Neural crest cell (in vitro differentiated cells): ENCODE results near the gene NUMB. TPM values are rescaled to one million over a fixed set of nuclear protein-coding genes. Genes with fewer than 3 reads are reported as not detected.
A peak's percentile ranks its signal among the peaks of the same experiment; 100 is the strongest.

Source experiments
- DNase-seq: peaks from one replicate; pipeline ENCODE4 v3.0.0; 2021; ENCODE audit warnings: low read depth, mixed read lengths, low spot score
- H3K27ac Mint-ChIP-seq: one replicate; pipeline ENCODE4 v1.8.0; 2021; ENCODE audit warnings: mild to moderate bottlenecking, mixed read lengths; ENCODE audit not compliant: unreplicated experiment
- H3K27me3 Mint-ChIP-seq: 2 replicates; pipeline ENCODE4 v1.8.0; 2021; ENCODE audit warnings: low read depth, mild to moderate bottlenecking, mixed read lengths
- H3K36me3 Mint-ChIP-seq: 2 replicates; pipeline ENCODE4 v1.8.0; 2021; ENCODE audit warnings: low read depth, mild to moderate bottlenecking, mixed read lengths
- H3K4me1 Mint-ChIP-seq: 2 replicates; pipeline ENCODE4 v1.8.0; 2021; ENCODE audit warnings: mixed read lengths
- H3K4me3 Mint-ChIP-seq: one replicate; pipeline ENCODE4 v1.8.0; 2021; ENCODE audit warnings: mild to moderate bottlenecking, mixed read lengths
- H3K9me3 Mint-ChIP-seq: 2 replicates; pipeline ENCODE4 v1.8.0; 2021; ENCODE audit warnings: mixed read lengths
- CTCF ChIP-seq: fragments of 200-600 bp; sonication (generic); conservative IDR thresholded peaks from 2 replicates; pipeline ENCODE4 v1.5.0; 2021; ENCODE audit warnings: antibody characterized with exemption, mild to moderate bottlenecking
- total RNA-seq: library from RNA; stranded (reverse); gene quantifications from 2 replicates; pipeline ENCODE4 v1.2.1, GENCODE V29; 2021

The NUMB gene
- total RNA-seq, 1 donor from 2014 or later: 40.7 TPM

DNA sequence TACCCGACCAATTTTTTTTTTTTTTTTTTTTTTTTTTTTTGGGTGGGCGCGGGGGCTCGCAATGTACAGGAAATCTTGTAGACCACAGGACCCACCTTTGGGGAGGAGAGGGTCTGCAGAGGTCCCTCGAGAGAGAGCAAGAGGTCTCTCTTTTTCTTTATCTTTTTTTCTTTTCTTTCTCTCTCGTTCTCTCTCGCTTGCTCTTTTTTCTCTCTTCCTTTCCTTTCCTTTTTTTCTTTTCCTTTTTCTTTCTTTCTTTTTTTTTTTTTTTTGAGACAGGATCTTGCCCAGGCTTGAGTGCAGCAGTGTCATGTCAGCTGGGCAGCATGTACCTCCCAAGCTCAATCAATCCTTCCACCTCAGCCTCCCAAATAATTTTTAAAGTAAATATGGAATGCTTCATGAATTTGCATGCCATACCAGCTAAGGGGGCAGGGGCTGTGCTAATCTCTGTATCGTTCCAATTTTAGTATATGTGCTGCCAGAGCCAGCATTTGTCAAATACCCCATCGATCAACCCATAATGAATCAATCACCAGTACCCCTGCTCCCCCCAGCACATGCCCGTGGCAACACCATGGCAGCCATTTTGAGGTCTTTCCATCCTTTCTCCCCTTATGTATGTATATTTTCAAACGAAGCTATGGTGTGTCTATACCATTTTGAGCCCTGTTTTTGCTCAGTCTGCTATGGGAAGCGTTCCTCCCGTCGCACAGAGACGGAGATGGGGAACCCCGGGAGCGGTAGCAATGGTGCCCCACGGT, 211.8 kb downstream of the NUMB start:
- peak overlapping the region; percentile 78 for H3K27ac Mint-ChIP-seq
- peaks cover 18% of the 10 kb centered on the region for H3K27me3 Mint-ChIP-seq
- no peak overlapping the region for H3K4me3 Mint-ChIP-seq
- peaks cover 4% of the 10 kb centered on the region for H3K4me1 Mint-ChIP-seq
- H3K36me3 Mint-ChIP-seq: no peaks in the 10 kb centered on the region
- no peak for TF ChIP-seq CTCF
- no peak for DNase-seq
- H3K9me3 Mint-ChIP-seq: no peaks in the 10 kb centered on the region

DNA sequence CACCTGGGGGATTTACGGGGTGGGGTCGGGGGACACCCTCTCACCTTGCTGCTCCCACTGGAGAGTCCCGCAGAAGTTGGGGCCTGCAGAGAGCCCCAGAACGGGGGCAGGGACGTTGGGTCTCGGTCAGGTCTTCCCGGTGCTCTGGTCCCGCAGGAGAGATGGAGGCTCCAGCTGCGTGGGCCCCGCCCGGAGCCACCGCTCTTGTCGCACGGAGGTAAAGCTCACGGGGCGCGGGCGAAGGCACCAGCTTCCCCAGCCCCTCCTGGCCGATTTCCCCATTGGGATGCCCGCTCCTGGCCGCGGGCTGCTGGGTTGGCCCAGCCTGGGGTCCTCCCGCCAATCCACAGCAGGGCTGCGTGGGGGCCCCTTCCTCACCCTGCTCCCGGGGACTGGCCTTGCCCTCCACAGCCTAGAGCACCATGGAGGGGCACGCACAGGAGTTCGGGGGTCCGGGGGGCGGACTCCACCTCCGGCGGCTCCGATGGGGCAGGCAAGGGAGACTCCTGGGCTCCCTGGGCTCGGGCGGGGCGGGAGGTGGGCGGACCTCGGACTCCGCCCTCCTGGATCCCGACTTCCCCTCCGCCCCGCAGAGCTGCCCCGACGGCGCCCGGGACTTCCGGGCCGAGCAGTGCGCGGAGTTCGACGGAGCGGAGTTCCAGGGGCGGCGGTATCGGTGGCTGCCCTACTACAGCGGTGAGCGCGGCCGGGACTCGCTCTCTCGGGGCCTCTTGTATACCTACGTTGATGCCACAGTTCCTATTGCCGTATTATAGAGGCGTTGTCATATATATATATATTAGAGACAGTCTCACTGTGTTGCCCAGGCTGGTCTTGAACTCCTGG, 212.6 kb downstream of the NUMB start:
- DNase-seq: no peak
- H3K36me3 Mint-ChIP-seq: no peaks in the 10 kb centered on the region
- H3K9me3 Mint-ChIP-seq: no peaks in the 10 kb centered on the region
- H3K27ac Mint-ChIP-seq: no peak overlapping the region
- no peak overlapping the region for H3K4me3 Mint-ChIP-seq
- peaks cover 27% of the 10 kb centered on the region for H3K27me3 Mint-ChIP-seq
- peaks cover 4% of the 10 kb centered on the region for H3K4me1 Mint-ChIP-seq
- TF ChIP-seq CTCF: no peak

GRCh38 chr14:73244541-73245290, 213.6 kb downstream of the NUMB start:
- Mint-ChIP-seq H3K9me3 (no peaks in the 10 kb centered on the region), H3K4me3 (no peak overlapping the region), H3K27me3 (peaks cover 35% of the 10 kb centered on the region), H3K4me1 (peaks cover 4% of the 10 kb centered on the region), H3K36me3 (no peaks in the 10 kb centered on the region), H3K27ac (no peak overlapping the region)
- no peak for TF ChIP-seq CTCF
- DNase-seq: no peak

DNA sequence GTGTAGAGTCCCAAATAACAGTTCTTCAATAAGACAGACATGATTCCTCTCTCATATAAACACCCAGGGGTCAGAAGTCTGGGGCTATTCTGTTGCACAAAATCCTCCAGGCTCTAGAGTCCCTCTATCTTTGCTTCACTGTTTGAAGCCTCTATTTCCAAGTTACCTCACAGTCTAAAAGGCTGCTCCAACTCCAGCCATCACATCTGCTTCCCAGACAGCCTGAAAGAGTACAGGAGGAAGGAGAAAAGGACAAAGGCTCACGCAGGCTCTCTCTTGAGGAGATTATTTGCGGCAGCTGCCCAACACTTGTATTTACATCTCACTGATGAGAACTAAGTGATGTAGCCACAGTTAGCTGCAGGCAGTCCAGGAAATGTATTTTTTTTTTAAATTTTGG, 214.6 kb downstream of the NUMB start:
- Mint-ChIP-seq H3K4me3 (no peak overlapping the region), H3K4me1 (peaks cover 12% of the 10 kb centered on the region), H3K36me3 (no peaks in the 10 kb centered on the region), H3K9me3 (no peaks in the 10 kb centered on the region), H3K27me3 (peaks cover 45% of the 10 kb centered on the region), H3K27ac (no peak overlapping the region)
- no peak for DNase-seq
- no peak for TF ChIP-seq CTCF

- no peak for DNase-seq
- TF ChIP-seq CTCF: no peak
- peaks cover 16% of the 10 kb centered on the region for H3K4me1 Mint-ChIP-seq
Measured at GRCh38 chr14:73243341-73243740, 215.0 kb downstream of the NUMB start.

More at GRCh38 chr14:73243341-73243740, 215.0 kb downstream of the NUMB start:
- Mint-ChIP-seq H3K36me3 (no peaks in the 10 kb centered on the region), H3K9me3 (no peaks in the 10 kb centered on the region), H3K27me3 (peaks cover 49% of the 10 kb centered on the region), H3K4me3 (no peak overlapping the region), H3K27ac (no peak overlapping the region)
